Measurements from ENCODE around the gene TSPEAR. TPM values are rescaled to one million over a fixed set of nuclear protein-coding genes. Genes with fewer than 3 reads are reported as not detected.

TSPEAR gene
- total and polyA plus RNA-seq, 2 donors (not counting 1 experiment from before 2014, with no cell fraction given), result not detected

- Histone ChIP-seq H3K9ac (ENCODE audit: insufficient read depth, low read length) (no peak overlapping the region), H3K79me2 (ENCODE audit: control insufficient read depth, insufficient read depth, low read length) (no peaks in the 10 kb centered on the region), H3K4me2 (ENCODE audit: extremely low read depth, insufficient read depth, low read length) (no peak overlapping the region), H3K4me3 (replicated peaks in 1 of 4; ENCODE audit: control extremely low read depth in 1 of 4, insufficient read depth in 1 of 4, low read depth in 3 of 4, low read length in 4 of 4) (no peak overlapping the region), H4K20me1 (ENCODE audit: control insufficient read depth, extremely low read depth, insufficient read depth, low read length) (no peaks in the 10 kb centered on the region), H3K27ac (ENCODE audit: insufficient read depth, low read length) (no peak overlapping the region), H3K4me1 (ENCODE audit: control insufficient read depth, extremely low read depth, insufficient read depth, low read length) (no peaks in the 10 kb centered on the region), H3K9me3 (ENCODE audit: control insufficient read depth, insufficient read depth, low read depth, low read length) (no peaks in the 10 kb centered on the region), H3K27me3 (ENCODE audit: control insufficient read depth, insufficient read depth, low read length) (no peaks in the 10 kb centered on the region), H3K36me3 (ENCODE audit: control insufficient read depth, insufficient read depth, low read length) (no peaks in the 10 kb centered on the region), H2AFZ (ENCODE audit: low read length) (no peak overlapping the region)
- DNase-seq (ENCODE audit: low read depth in 2 of 2), result peak; percentile 22 to 48
- no peak for TF ChIP-seq CTCF (conservative IDR thresholded peaks at IDR 0.05 in 1 of 2, IDR thresholded peaks at IDR 0.05 in 1 of 2; ENCODE audit: low read depth in 1 of 2, low read length in 2 of 2)
- TF ChIP-seq EZH2 (IDR thresholded peaks at IDR 0.05; ENCODE audit: low read length, missing control alignments), result no peak
Observed at GRCh38 chr21:44737706-44738354, 26.5 kb upstream of the TSPEAR start.

- no peak for DNase-seq (ENCODE audit: low read depth in 2 of 2)
- TF ChIP-seq EZH2 (IDR thresholded peaks at IDR 0.05; ENCODE audit: low read length, missing control alignments) (no peak), CTCF (conservative IDR thresholded peaks at IDR 0.05 in 1 of 2, IDR thresholded peaks at IDR 0.05 in 1 of 2; ENCODE audit: low read depth in 1 of 2, low read length in 2 of 2) (no peak)
- Histone ChIP-seq H3K4me1 (ENCODE audit: control insufficient read depth, extremely low read depth, insufficient read depth, low read length) (no peaks in the 10 kb centered on the region), H3K9me3 (ENCODE audit: control insufficient read depth, insufficient read depth, low read depth, low read length) (no peaks in the 10 kb centered on the region), H3K9ac (ENCODE audit: insufficient read depth, low read length) (no peak overlapping the region), H3K4me3 (replicated peaks in 1 of 4; ENCODE audit: control extremely low read depth in 1 of 4, insufficient read depth in 1 of 4, low read depth in 3 of 4, low read length in 4 of 4) (no peak overlapping the region), H3K36me3 (ENCODE audit: control insufficient read depth, insufficient read depth, low read length) (no peaks in the 10 kb centered on the region), H3K27me3 (ENCODE audit: control insufficient read depth, insufficient read depth, low read length) (no peaks in the 10 kb centered on the region), H3K4me2 (ENCODE audit: extremely low read depth, insufficient read depth, low read length) (no peak overlapping the region), H3K79me2 (ENCODE audit: control insufficient read depth, insufficient read depth, low read length) (no peaks in the 10 kb centered on the region), H2AFZ (ENCODE audit: low read length) (no peak overlapping the region), H3K27ac (ENCODE audit: insufficient read depth, low read length) (no peak overlapping the region), H4K20me1 (ENCODE audit: control insufficient read depth, extremely low read depth, insufficient read depth, low read length) (no peaks in the 10 kb centered on the region)
Observed at GRCh38 chr21:44736291-44737004, 25.1 kb upstream of the TSPEAR start.

DNA sequence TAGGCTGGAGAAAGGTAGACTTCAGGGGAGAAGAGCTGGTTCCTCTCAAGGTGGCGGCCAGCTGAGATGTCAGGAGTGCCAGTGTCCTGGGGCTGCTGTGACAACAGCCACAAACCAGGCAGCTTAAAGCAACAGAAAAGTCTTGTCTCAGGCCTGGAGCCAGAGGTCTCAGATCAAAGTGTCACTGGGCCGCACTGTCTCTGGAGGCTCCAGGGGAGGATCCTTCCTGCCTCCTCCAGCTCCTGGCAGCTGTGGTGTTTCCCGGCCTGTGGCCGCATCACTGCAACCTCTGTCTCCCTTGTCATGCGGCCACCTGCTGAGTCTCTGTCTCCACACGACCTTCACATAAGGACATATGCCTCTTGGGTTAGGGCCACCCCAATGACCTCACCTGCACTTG lies 24.4 kb upstream of the TSPEAR start:
- TF ChIP-seq EZH2 (IDR thresholded peaks at IDR 0.05; ENCODE audit: low read length, missing control alignments) (no peak), CTCF (conservative IDR thresholded peaks at IDR 0.05 in 1 of 2, IDR thresholded peaks at IDR 0.05 in 1 of 2; ENCODE audit: low read depth in 1 of 2, low read length in 2 of 2) (no peak)
- H3K4me1 ChIP-seq (ENCODE audit: control insufficient read depth, extremely low read depth, insufficient read depth, low read length), result no peaks in the 10 kb centered on the region
- H3K9ac ChIP-seq (ENCODE audit: insufficient read depth, low read length), result no peak overlapping the region
- H2AFZ ChIP-seq (ENCODE audit: low read length), result no peak overlapping the region
- no peaks in the 10 kb centered on the region for H3K79me2 ChIP-seq (ENCODE audit: control insufficient read depth, insufficient read depth, low read length)
- H3K27me3 ChIP-seq (ENCODE audit: control insufficient read depth, insufficient read depth, low read length), result no peaks in the 10 kb centered on the region
- no peaks in the 10 kb centered on the region for H3K36me3 ChIP-seq (ENCODE audit: control insufficient read depth, insufficient read depth, low read length)
- H3K27ac ChIP-seq (ENCODE audit: insufficient read depth, low read length), result no peak overlapping the region
- H3K4me3 ChIP-seq (replicated peaks in 1 of 4; ENCODE audit: control extremely low read depth in 1 of 4, insufficient read depth in 1 of 4, low read depth in 3 of 4, low read length in 4 of 4), result no peak overlapping the region
- no peak overlapping the region for H3K4me2 ChIP-seq (ENCODE audit: extremely low read depth, insufficient read depth, low read length)
- no peaks in the 10 kb centered on the region for H4K20me1 ChIP-seq (ENCODE audit: control insufficient read depth, extremely low read depth, insufficient read depth, low read length)
- H3K9me3 ChIP-seq (ENCODE audit: control insufficient read depth, insufficient read depth, low read depth, low read length), result no peaks in the 10 kb centered on the region
- no peak for DNase-seq (ENCODE audit: low read depth in 2 of 2)

All from fibroblast of lung (primary cell).